Sigmoid colon (tissue), 4 donors: ENCODE results near the gene DFFB.

ENCODE experiments used
- CTCF ChIP-seq, 4 experiments: fragments of 450-650 bp in 3 of 4; fragments of 200-600 bp in 1 of 4; IDR thresholded peaks; one replicate each; pipeline ENCODE4 v1.5.1; 2016 to 2019; ENCODE audit warnings: antibody characterized with exemption in 4 of 4, mild to moderate bottlenecking in 3 of 4, moderate library complexity in 2 of 4
- EP300 ChIP-seq, 4 donors: sonication (generic); formaldehyde crosslinking; IDR thresholded peaks; one replicate each; pipeline ENCODE4 v1.6.1; 2017; ENCODE audit warnings: antibody characterized with exemption in 4 of 4
- POLR2A ChIP-seq, 2 donors: fragments of 450-650 bp; IDR thresholded peaks; one replicate each; pipeline ENCODE4 v1.6.1; 2016; ENCODE audit warnings: antibody characterized with exemption in 2 of 2, mild to moderate bottlenecking in 2 of 2, moderate library complexity in 2 of 2

GRCh38 chr1:3872546-3872945, 15.3 kb downstream of the DFFB start:
- TF ChIP-seq POLR2A (IDR thresholded peaks at IDR 0.05), result no peak
- no peak for TF ChIP-seq CTCF (IDR thresholded peaks at IDR 0.05)
- no peak for TF ChIP-seq EP300 (IDR thresholded peaks at IDR 0.05)
